NCI-H1436 treated with DMSO at 0.1 percent for 48 hours (cell line): Measurements from ENCODE around the gene HOXA7.

Experiments
- DNase-seq: peaks from one replicate; lab custom pipeline; 2025; lab: John Stamatoyannopoulos, UW

The HOXA7 gene

DNA sequence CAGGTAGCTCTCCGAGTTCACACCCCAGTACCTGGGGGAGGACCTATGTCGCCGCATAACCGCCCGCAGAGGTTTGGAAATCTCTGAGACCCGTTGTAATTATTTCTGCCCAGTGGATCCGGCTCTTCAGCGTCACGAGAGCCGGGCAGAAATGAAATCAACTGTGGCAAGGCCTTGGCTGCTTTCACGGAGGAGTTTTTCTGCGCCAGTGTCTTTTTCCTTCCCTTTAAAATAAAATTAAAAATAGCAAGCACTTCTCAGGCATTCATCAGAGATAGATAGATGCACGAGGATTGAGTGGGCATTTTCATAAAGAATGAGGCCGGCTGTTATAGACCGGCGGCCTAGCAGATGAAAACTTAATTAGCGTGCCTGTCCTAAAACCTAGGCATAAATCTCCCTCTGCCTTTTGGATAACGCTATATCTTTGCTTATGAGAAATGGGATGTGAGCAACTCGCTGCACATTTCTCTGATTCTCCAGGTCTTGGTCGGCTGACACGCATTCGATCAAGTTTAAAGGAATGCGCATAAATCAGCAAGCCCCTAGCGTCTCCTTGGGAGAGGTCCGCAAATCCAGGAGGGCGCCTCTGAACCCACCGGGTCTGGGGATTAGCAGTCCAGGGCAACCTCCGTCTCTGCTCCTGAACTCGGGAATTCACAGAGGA is 37.0 kb upstream of the HOXA7 start:
- no peak for DNase-seq

- no peak for DNase-seq
Observed at GRCh38 chr7:27192546-27193334, 36.3 kb upstream of the HOXA7 start.

- DNase-seq: no peak
Observed at GRCh38 chr7:27191833-27192545, 35.5 kb upstream of the HOXA7 start.

- DNase-seq: no peak
Observed at GRCh38 chr7:27191161-27191731, 34.8 kb upstream of the HOXA7 start.

DNA sequence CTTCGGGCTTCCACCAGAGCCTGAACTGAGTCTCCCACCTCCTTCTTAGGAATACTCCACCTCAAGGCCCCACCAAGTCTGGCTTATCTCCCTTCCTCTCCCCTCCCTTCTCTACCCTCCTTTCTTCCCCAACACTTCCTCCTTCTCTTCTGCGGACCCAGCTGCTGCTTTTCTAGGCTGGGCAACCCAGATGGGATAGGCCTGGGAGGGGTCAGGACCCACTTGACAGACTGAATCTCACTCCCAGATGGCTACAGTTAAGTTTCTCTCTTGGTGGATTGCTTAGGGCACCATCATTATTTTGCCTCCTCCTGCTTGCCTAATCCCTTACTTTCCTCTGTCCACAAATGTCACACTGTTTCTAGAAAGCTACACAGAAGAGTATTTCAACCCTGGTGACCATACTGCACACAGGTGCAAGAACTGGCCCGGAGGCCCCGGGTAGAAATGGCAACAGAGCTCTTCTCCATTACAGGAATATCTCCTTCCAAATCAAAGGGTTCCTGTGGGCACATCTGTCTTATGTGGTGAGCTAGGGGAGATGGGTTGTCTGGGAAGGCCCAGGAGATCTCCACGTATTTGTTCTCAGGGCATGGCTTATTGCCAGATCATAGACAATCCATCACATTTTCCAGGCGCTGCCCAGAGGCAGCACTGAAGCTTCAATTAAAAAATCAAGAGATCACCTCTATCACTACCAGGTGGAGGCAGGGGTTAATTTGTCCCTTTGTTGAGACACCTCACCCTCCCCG is 33.7 kb upstream of the HOXA7 start:
- no peak for DNase-seq

DNA sequence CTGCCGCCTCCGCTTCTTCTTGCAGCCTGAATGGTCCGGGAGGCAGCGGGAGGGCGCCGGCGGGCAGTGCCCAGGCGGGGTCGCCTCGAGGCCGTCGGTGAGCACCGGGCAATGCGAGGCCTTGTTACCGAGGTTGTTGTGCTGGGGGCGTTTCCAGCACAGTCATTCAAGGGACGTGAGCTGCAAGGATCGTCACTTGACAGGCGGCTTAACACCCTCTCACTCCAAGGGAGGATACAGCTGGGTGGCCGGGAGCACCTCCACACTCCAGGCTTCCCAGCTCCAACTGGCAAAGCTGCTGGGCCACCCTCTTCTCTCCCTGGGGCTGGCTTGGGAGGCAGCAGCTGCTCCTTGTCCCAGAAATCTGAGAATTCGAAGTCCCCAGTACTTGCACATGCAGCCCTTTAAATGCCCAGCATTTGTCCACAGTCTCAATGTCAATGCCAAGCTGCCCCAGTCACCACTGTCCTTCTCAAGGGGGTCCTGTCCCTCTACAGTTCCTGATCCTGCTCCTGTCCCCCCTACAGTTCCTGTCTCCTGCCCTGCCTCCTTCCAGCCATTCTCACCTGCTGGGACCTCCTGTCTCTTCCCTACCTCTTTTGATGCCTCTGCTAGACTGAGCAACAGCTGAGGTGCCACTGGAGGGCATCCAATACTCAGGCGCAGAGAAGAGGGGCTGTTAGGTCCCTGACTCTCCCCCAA is 33.0 kb upstream of the HOXA7 start:
- no peak for DNase-seq

GRCh38 chr7:27188386-27189294 is 32.2 kb upstream of the HOXA7 start:
- DNase-seq: no peak

GRCh38 chr7:27187475-27188385 is 31.3 kb upstream of the HOXA7 start:
- DNase-seq: no peak

DNA sequence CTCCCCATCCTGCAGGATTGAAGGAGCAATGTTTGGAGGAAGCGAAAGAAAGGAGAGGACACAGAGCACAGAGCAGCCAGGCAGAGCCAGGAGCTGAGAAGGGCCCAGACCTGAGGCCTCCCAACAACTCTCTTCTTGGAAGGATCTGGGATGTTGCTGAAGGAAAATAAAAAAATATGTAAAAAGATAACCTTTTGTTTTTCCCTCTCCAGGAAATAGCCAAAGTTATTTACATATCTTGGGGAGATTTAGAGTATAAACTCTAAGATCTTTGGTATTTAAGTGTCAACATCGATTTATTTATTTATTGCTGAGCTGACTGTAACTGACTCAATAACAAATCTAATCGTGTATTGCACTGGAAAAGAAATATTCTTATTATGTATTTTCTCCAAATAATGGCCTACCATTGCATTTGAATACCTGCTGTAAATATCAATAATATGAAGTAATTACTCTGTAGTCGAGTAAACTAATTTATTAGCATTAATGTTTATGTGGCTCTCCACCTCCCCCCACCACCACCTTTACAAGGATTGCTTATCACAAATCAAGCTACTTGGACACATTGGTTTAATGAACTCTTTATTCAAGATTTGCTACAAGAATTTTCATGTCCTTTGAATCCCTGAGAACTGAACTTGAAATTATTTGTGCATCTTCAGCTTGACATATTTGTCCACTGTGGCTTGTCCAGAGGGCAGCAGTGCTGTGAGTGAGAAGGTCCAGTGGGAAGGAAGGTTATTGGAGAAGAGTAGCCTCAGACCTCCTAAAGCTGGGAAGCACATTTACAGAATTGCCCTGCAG is 30.4 kb upstream of the HOXA7 start:
- no peak for DNase-seq

- no peak for DNase-seq
Observed at GRCh38 chr7:27185854-27186667, 29.6 kb upstream of the HOXA7 start.

DNA sequence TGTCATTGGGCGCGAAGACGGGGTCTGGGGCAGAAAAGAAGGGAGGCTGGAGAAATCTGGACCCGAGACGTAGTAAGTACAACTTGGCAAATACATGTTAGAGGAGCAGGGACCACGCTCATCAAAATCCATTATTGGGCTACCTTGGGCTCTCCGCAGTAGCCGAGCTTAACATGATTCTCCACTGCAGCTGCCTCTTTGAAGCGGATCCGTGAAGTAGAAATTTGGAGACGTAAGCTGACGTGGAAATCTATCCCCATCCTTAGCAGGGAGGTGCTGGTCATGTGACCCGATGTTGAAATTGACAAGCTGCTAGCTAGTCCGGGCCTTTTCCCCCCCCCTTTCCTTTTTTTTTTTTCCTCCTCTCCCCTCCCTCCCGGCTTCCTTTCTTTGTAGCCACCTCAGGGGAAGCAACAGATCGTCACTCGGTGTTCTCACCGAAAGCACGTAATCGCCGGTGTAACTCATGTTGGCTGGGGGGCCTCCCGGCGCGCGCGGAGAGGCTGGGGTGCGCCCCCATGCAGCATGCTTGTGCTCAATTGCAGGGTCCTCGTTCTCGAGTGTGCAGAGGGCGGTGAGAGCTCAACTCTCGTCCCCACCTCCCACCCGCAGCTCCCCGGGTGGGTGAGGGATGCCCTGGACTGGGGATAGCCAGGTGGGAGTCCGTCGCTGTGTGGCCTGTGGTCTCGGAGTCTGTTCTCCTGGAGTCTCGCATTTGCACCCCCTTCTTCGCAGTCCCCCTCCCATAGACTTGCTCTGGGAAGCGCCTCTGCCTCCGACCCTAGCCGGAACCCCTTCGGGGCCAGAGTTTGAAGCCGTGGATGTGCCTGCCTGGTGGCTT is 28.8 kb upstream of the HOXA7 start, which contains the start of gene HOXA11:
Gene HOXA11 (minus strand): TSS at position 220 of the 841 bp plus-strand sequence. CDS start 88 bp downstream, at position 132.
- DNase-seq: no peak

DNA sequence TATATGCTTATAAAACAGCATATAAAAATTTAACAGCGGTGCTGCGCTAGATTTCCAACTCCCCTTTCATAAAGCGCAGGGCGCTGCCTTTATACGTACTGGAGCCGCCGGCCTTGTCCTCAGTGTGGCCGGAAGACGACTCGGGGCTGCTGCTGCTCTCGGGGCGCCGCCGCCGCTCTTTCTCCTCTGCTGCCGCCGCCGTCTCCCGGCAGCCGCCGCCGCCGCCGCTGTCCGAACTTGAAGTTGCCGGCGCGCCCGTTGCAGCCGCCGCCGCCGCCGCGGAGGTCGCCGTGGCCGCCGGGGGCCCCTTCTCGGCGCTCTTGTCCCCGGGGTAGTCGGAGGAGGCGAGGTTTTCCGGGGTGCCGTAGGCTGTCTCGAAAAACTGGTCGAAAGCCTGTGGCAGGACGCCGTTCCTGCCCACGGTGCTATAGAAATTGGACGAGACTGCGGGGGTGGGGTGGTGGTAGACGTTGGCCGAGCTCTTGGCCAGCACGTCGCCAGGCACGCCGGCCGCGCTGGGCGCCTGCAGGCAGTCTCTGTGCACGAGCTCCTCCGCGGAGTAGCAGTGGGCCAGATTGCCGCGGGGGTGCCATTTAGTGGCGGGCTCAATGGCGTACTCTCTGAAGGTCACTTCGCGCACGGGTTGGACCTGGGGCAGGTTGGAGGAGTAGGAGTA is 28.0 kb upstream of the HOXA7 start:
- DNase-seq: no peak

GRCh38 chr7:27183682-27184336 is 27.3 kb upstream of the HOXA7 start:
- no peak for DNase-seq

DNA sequence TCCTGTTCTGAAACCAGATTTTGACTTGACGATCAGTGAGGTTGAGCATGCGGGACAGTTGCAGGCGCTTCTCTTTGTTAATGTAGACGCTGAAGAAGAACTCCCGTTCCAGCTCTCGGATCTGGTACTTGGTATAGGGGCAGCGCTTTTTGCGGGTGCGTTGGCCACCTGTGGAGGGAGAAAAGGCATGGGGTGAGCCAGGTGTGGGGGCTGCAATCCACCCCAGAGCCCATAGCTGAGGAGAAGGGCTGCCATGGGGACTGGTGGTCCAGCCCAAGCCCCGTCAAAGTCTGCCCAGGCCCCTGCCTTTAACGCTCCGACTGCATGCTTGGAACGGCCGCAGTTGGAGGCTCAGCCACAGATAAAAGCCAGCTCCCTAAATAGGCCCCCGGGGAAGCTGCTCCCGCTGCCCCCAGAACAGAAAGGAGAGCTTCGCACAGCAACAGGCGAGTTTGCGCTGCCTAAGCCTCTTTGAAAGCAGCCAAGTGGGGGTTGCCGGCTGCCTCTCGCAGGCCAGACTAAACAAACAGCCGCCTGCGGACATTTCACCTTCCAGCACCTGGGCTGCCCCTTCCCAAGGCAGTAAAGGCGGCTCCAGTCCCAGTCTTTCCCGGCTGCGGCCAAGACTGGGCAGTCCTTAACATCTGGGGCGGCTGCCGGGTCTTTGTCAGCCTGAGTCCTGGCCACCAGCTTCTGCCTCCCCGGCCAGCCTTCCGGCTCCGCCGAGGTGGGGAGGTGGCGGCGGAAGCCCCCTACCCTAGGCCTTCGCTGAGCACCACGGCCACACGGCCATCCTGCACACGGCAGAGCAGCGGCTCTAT is 26.6 kb upstream of the HOXA7 start:
- no peak for DNase-seq
